A673 (cell line): ENCODE measurements around the gene LRRN2. TPM values are rescaled to one million over a fixed set of nuclear protein-coding genes. Genes with fewer than 3 reads are reported as not detected.

Experiments
- BruUV-seq: library from RNA; stranded (reverse); fragments of 400-500 nt; replicated peaks from 2 replicates; lab custom pipeline; 2021; lab: Mats Ljungman, UMichigan
- CTCF ChIA-PET: fragments of 300-600 bp; sonication (Branson Sonifier 250); formaldehyde crosslinking; loops from one replicate; lab custom pipeline; 2022; ENCODE audit warnings: antibody characterized with exemption; lab: Charles Lee
- POLR2A ChIA-PET: fragments of 300-600 bp; sonication (Branson Sonifier 250); formaldehyde crosslinking; loops from one replicate; lab custom pipeline; 2022; ENCODE audit warnings: antibody characterized with exemption; ENCODE audit not compliant: low non-redundant PET; lab: Charles Lee
- DNase-seq: peaks from one replicate; pipeline ENCODE4 v3.0.0-alpha.2; 2015; ENCODE audit warnings: low spot score
- H3K27ac ChIP-seq: fragments of 200-600 bp; sonication (generic); 2 replicates; pipeline ENCODE4 v1.5.1; 2016; ENCODE audit warnings: mixed run types, low read depth, mild to moderate bottlenecking, mixed read lengths, antibody characterized with exemption, low read length; ENCODE audit not compliant: poor library complexity, severe bottlenecking
- H3K27me3 ChIP-seq: fragments of 200-600 bp; sonication (generic); replicated peaks from 2 replicates; pipeline ENCODE4 v1.6.1; 2017; ENCODE audit warnings: mixed run types, low read depth, mild to moderate bottlenecking, mixed read lengths, antibody characterized with exemption, low read length; ENCODE audit not compliant: insufficient read depth, poor library complexity
- H3K36me3 ChIP-seq: fragments of 200-600 bp; sonication (generic); 2 replicates; pipeline ENCODE4 v1.6.1; 2016; ENCODE audit warnings: mixed run types, mild to moderate bottlenecking, mixed read lengths, antibody characterized with exemption, low read length; ENCODE audit not compliant: insufficient read depth, poor library complexity, severe bottlenecking
- H3K4me1 ChIP-seq: fragments of 200-600 bp; sonication (generic); 2 replicates; pipeline ENCODE4 v1.6.1; 2017; ENCODE audit warnings: mixed run types, mild to moderate bottlenecking, mixed read lengths, antibody characterized with exemption, low read length; ENCODE audit not compliant: insufficient read depth, poor library complexity, severe bottlenecking
- H3K4me3 ChIP-seq: fragments of 200-600 bp; sonication (generic); 2 replicates; pipeline ENCODE4 v1.5.1; 2016; ENCODE audit warnings: low read depth, mixed run types, mild to moderate bottlenecking, mixed read lengths, low read length; ENCODE audit not compliant: poor library complexity, severe bottlenecking
- H3K9me3 ChIP-seq: fragments of 200-600 bp; sonication (generic); 2 replicates; pipeline ENCODE4 v1.6.1; 2016; ENCODE audit warnings: mixed run types, low read depth, mild to moderate bottlenecking, mixed read lengths, antibody characterized with exemption, low read length; ENCODE audit not compliant: poor library complexity, severe bottlenecking
- CTCF ChIP-seq: fragments of 300-800, 200-600 bp; sonication (generic); conservative IDR thresholded peaks from 2 replicates; pipeline ENCODE4 v1.5.1; 2017; ENCODE audit warnings: low read depth, mild to moderate bottlenecking, antibody characterized with exemption, low read length, moderate library complexity, mixed read lengths
- EZH2 ChIP-seq: fragments of 200-600 bp; sonication (generic); IDR thresholded peaks from 2 replicates; pipeline ENCODE4 v1.6.1; 2017; ENCODE audit warnings: borderline replicate concordance, low read depth, mild to moderate bottlenecking, mixed read lengths, antibody characterized with exemption, low read length; ENCODE audit not compliant: poor library complexity, severe bottlenecking
- intact Hi-C: fragments of 100-400 bp; cut with micrococcal nuclease; formaldehyde crosslinking; loops from one replicate; pipeline ENCODE4 v1.10.0; 2022; ENCODE audit not compliant: unreplicated experiment
- total RNA-seq: library from RNA; stranded (reverse); gene quantifications from 2 replicates; pipeline ENCODE4 v1.2.3, GENCODE V29; 2021

Gene LRRN2
- total RNA-seq, 1 experiment from 2014 or later: not detected

- H3K4me3 ChIP-seq: no peak overlapping the region
- DNase-seq: no peak
- H3K36me3 ChIP-seq: no peaks in the 10 kb centered on the region
- H3K27ac ChIP-seq: no peak overlapping the region
- TF ChIP-seq EZH2: no peak
- no peak for TF ChIP-seq CTCF
- H3K9me3 ChIP-seq: no peaks in the 10 kb centered on the region
- no peaks in the 10 kb centered on the region for H3K27me3 ChIP-seq
- CTCF ChIA-PET: no interaction called here
- intact Hi-C loops: no loop called here
- BruUV-seq: no TSS peak
- POLR2A ChIA-PET: no interaction called here
- H3K4me1 ChIP-seq: no peaks in the 10 kb centered on the region
Observed at GRCh38 chr1:204701229-204701628, 15.7 kb upstream of the LRRN2 start.

DNA sequence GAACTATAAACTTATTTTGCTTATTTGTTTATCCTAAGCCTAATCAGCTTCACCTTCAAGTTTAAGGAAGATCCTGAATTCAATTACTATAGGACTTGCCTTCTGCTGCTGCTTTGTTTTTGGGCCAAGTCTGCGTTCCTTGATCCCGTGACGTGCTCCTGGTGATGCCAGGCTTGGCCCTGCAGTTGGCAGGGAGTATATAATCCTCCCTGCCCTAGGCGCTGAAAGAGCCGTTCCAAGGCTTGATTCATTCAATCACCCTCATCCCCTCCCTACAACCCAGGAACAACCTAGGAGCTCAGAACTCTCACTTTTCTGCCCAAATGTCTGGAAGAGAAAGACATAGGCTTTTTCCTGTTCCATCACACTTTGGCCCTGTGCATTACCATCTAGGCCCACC is 12.4 kb upstream of the LRRN2 start:
- H3K9me3 ChIP-seq: no peaks in the 10 kb centered on the region
- DNase-seq: no peak
- H3K27me3 ChIP-seq: peaks cover 5% of the 10 kb centered on the region
- ChIA-PET CTCF (no interaction called here), POLR2A (no interaction called here)
- H3K36me3 ChIP-seq: no peaks in the 10 kb centered on the region
- no peaks in the 10 kb centered on the region for H3K4me1 ChIP-seq
- no peak overlapping the region for H3K27ac ChIP-seq
- intact Hi-C loops: no loop called here
- no peak for TF ChIP-seq CTCF
- no peak for TF ChIP-seq EZH2
- no TSS peak for BruUV-seq
- no peak overlapping the region for H3K4me3 ChIP-seq

GRCh38 chr1:204696606-204697005 is 11.1 kb upstream of the LRRN2 start:
- Histone ChIP-seq H3K4me1 (no peaks in the 10 kb centered on the region), H3K27ac (no peak overlapping the region), H3K27me3 (peaks cover 5% of the 10 kb centered on the region), H3K36me3 (no peaks in the 10 kb centered on the region), H3K9me3 (no peaks in the 10 kb centered on the region), H3K4me3 (no peak overlapping the region)
- TF ChIP-seq EZH2 (no peak), CTCF (no peak)
- CTCF ChIA-PET: no interaction called here
- no TSS peak for BruUV-seq
- no peak for DNase-seq
- intact Hi-C loops: no loop called here
- POLR2A ChIA-PET: no interaction called here
